KMS-11 (cell line): ENCODE results near the gene EXOC3L4.
A peak's percentile ranks its signal among the peaks of the same experiment; 100 is the strongest.

Experiments used
- H2AFZ ChIP-seq: fragments of 200-600 bp; sonication (generic); 2 replicates; pipeline ENCODE4 v1.6.1; 2016; ENCODE audit warnings: antibody characterized with exemption, mixed run types, low read depth
- H3K27ac ChIP-seq: fragments of 200-600 bp; sonication (generic); 2 replicates; pipeline ENCODE4 v1.6.1; 2016; ENCODE audit warnings: mild to moderate bottlenecking, mixed run types
- H3K27me3 ChIP-seq: fragments of 200-600 bp; sonication (generic); 2 replicates; pipeline ENCODE4 v1.6.1; 2017; ENCODE audit warnings: mild to moderate bottlenecking, low read depth, mixed run types, moderate library complexity; ENCODE audit not compliant: insufficient read depth
- H3K36me3 ChIP-seq: fragments of 200-600 bp; sonication (generic); 2 replicates; pipeline ENCODE4 v1.6.1; 2017; ENCODE audit warnings: mild to moderate bottlenecking, mixed run types; ENCODE audit not compliant: insufficient read depth
- H3K4me1 ChIP-seq: fragments of 200-600 bp; sonication (generic); 2 replicates; pipeline ENCODE4 v1.6.1; 2016; ENCODE audit warnings: mild to moderate bottlenecking, low read depth, mixed run types; ENCODE audit not compliant: poor library complexity, severe bottlenecking
- H3K4me2 ChIP-seq: fragments of 200-600 bp; sonication (generic); 2 replicates; pipeline ENCODE4 v1.7.0; 2016; ENCODE audit warnings: mild to moderate bottlenecking, mixed run types
- H3K4me3 ChIP-seq: fragments of 200-600 bp; sonication (generic); IDR thresholded peaks from 2 replicates; pipeline ENCODE4 v1.6.1; 2017; ENCODE audit warnings: low read depth, low read length, mixed read lengths; ENCODE audit not compliant: insufficient read depth
- H3K79me2 ChIP-seq: fragments of 200-600 bp; sonication (generic); 2 replicates; pipeline ENCODE4 v1.6.1; 2016; ENCODE audit warnings: low read depth, mixed run types; ENCODE audit not compliant: insufficient read depth
- H3K9ac ChIP-seq: fragments of 200-600 bp; sonication (generic); 2 replicates; pipeline ENCODE4 v1.6.1; 2016; ENCODE audit warnings: mild to moderate bottlenecking, mixed run types
- H4K20me1 ChIP-seq: fragments of 200-600 bp; sonication (generic); 2 replicates; pipeline ENCODE4 v1.6.1; 2016; ENCODE audit warnings: mild to moderate bottlenecking, mixed run types; ENCODE audit not compliant: insufficient read depth
- CTCF ChIP-seq: fragments of 200-600 bp; sonication (generic); conservative IDR thresholded peaks from 2 replicates; pipeline ENCODE4 v1.6.1; 2017; ENCODE audit warnings: low read depth, mild to moderate bottlenecking, antibody characterized with exemption, low read length, moderate library complexity, mixed read lengths

EXOC3L4 gene

GRCh38 chr14:103089386-103090335 is 4.9 kb upstream of the EXOC3L4 start:
- Histone ChIP-seq H4K20me1 (no peaks in the 10 kb centered on the region), H3K27ac (no peak overlapping the region), H3K4me1 (peaks cover 5% of the 10 kb centered on the region), H3K27me3 (no peaks in the 10 kb centered on the region), H2AFZ (no peak overlapping the region), H3K4me2 (no peak overlapping the region), H3K79me2 (no peaks in the 10 kb centered on the region), H3K4me3 (no peak overlapping the region), H3K36me3 (no peaks in the 10 kb centered on the region), H3K9ac (no peak overlapping the region)
- TF ChIP-seq CTCF = no peak

GRCh38 chr14:103090481-103091020 is 4.0 kb upstream of the EXOC3L4 start:
- no peak overlapping the region for H3K4me3 ChIP-seq
- no peaks in the 10 kb centered on the region for H3K27me3 ChIP-seq
- H3K4me2 ChIP-seq = peak overlapping the region; percentile 15; the same call in 1 of the 2 replicates
- no peak for TF ChIP-seq CTCF
- peak overlapping the region; percentile 71; the same call in 1 of the 2 replicates for H2AFZ ChIP-seq
- no peaks in the 10 kb centered on the region for H4K20me1 ChIP-seq
- H3K27ac ChIP-seq = no peak overlapping the region
- H3K9ac ChIP-seq = peak overlapping the region; percentile 58; the same call in 1 of the 2 replicates
- no peaks in the 10 kb centered on the region for H3K79me2 ChIP-seq
- peaks cover 5% of the 10 kb centered on the region for H3K4me1 ChIP-seq
- H3K36me3 ChIP-seq = no peaks in the 10 kb centered on the region

- Histone ChIP-seq H3K4me1 (peaks cover 5% of the 10 kb centered on the region), H3K27ac (no peak overlapping the region), H3K4me2 (peak overlapping the region; percentile 15), H3K79me2 (no peaks in the 10 kb centered on the region), H3K27me3 (no peaks in the 10 kb centered on the region), H3K36me3 (no peaks in the 10 kb centered on the region), H3K4me3 (no peak overlapping the region), H3K9ac (peak overlapping the region; percentile 58; the same call in 1 of the 2 replicates), H4K20me1 (no peaks in the 10 kb centered on the region), H2AFZ (peak overlapping the region; percentile 71)
- TF ChIP-seq CTCF = no peak; the same call in 1 of the 2 replicates
Measured at GRCh38 chr14:103091041-103091882, 3.3 kb upstream of the EXOC3L4 start.

GRCh38 chr14:103091883-103092222 is 2.7 kb upstream of the EXOC3L4 start:
- Histone ChIP-seq H3K4me1 (peaks cover 5% of the 10 kb centered on the region), H4K20me1 (no peaks in the 10 kb centered on the region), H3K36me3 (no peaks in the 10 kb centered on the region), H3K27me3 (no peaks in the 10 kb centered on the region), H3K9ac (0 out of 2 replicates have a peak overlapping the region, but pooled peaks have one; percentile 58), H2AFZ (peak overlapping the region; percentile 64), H3K4me2 (peak overlapping the region; percentile 15), H3K27ac (no peak overlapping the region), H3K4me3 (no peak overlapping the region), H3K79me2 (no peaks in the 10 kb centered on the region)
- TF ChIP-seq CTCF = peak; percentile 53; the same call in 1 of the 2 replicates
